Cerebellar nuclear complex (tissue), 1 donor: Measurements from ENCODE around the gene PAPSS2.

Source experiments
- DNase-seq, 2 experiments: peaks; one replicate each; lab custom pipeline; 2025; lab: John Stamatoyannopoulos, UW

The PAPSS2 gene

GRCh38 chr10:87671139-87671815 lies 11.6 kb downstream of the PAPSS2 start:
- DNase-seq: no peak

GRCh38 chr10:87672551-87672950 lies 12.9 kb downstream of the PAPSS2 start:
- no peak for DNase-seq

DNA sequence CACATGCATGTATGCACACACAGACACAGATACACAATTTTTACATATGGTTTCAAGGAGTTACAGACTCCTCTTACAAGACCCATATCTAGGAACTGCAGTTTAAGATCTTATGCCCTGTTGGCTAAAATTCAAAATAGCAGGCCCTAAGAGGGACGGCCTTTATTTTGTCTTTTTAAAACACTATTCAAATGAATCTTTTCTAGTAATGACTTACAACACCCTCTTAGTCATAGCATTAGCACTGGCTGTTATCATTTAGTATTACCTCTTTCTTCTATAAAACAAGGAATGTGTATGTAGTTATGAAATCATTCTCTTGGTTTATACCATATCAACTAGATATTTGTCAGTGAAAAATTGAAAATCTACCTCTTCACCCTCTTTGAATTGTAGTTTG lies 15.3 kb downstream of the PAPSS2 start:
- no peak for DNase-seq

DNA sequence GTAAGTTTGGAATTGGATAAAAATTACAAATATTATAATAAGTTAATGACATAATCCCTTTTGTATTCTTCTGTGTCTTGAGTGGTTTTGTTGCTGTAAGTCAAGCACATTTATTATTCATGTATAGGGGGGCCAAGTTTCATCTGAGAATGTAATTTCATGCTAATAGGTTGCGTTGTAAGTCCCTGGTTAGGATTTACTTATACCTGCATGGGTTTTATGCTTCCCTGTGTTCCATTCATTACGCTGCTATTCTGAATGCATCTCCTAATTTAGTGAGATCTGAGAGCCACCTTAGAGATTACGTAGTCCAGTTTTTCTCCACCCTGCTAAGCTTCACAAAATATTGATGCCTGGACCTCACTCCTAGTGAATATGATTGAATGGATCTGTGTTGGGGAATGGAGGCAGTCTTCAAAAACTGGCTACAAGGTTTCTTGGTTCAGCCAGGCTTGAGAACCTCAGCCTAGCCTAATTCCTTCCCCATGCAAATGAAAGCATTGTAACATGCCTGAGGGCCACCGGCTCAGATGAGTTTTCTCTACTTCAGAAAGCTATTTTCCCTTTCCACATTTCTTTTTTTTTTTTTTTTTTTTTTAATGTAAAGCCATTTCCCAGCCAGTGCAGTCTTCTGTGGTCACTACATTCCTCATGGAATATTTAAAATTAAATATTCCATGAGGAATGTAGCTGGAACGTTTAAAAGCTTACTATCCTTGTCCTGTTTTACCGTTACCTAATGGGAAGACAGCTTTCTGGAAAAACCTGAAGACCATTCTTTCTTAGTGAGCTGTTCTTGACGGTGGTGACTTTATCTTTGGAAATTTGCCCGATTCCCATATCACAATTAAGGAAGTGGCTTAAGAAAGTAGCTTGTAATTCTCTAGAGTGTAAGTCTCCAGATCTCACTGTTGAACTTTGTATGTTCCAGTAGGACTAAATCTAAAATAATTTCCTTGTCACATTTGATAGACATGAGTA lies 16.0 kb downstream of the PAPSS2 start:
- no peak for DNase-seq

- DNase-seq: no peak
Observed at GRCh38 chr10:87677595-87677994, 17.9 kb downstream of the PAPSS2 start.

DNA sequence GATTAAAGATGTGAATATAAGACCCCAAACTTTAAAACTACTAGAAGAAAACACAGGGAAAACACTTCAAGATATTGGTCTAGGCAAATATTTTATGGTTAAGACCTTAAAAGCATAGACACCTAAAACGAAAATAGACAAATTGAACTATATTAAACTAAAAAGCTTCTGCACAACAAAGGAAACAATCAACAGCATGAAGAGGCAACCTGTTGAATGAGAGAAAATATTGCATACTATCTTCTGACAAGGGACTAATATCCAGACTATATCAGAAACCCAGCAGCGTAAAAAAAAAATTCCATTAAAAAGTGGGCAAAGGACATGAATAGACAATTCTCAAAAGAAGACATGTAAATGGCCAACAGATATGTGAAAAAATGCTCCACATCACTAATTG lies 18.6 kb downstream of the PAPSS2 start:
- DNase-seq: no peak

DNA sequence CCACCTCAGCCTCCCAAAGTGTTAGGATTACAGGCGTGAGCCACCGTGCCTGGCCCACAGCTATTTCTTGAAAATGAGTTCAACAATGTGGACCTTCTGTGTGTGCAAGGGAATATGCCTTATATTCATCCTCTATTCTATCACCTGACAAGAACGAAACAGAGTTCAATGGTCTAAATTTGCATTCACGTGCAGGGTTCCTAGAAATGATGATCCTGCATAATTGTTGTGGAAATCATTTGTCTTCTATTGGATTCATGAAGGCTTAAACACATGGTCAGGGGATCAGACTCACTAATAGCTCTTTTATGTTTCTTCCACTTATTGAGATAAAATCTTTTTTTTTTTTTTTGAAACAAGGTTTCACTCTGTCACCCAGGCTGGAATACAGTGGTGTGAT lies 23.7 kb downstream of the PAPSS2 start:
- no peak for DNase-seq

- no peak for DNase-seq
Observed at GRCh38 chr10:87684001-87684638, 24.4 kb downstream of the PAPSS2 start.

DNA sequence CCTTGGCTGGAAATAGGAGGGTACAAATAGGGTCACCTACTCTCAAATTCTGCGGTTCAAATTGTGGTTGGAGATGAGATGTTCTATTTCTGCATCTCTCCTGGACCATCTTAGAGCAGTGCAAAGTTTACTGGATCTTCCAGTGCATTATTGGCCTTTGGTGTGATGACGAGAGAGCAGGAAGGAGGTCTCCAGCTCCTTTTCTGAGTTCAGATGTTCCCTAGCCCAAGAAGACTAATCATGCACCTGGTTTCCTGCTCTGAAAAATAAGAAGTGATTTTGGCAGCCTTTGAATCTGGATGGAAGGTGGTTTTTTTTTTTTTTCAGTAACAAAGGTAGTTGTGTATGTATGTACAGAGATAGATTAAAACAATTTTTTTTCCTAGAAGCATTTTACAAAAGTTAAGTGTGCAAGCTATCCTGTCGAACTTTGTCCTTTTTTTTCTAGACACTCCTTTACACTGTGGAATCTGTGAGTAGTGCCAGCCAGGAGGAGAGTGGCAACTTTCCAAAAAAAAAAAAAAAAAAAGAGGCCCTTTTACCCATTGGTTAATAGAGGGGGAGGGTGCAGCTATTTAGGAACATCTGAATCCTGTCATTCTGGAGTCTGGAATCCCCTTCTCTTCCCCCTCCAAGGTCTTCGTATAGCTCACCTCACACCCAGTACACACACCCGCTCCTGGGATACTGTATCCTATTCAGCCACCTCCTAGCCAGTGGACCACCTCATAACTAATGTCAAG lies 26.3 kb downstream of the PAPSS2 start:
- no peak for DNase-seq

DNA sequence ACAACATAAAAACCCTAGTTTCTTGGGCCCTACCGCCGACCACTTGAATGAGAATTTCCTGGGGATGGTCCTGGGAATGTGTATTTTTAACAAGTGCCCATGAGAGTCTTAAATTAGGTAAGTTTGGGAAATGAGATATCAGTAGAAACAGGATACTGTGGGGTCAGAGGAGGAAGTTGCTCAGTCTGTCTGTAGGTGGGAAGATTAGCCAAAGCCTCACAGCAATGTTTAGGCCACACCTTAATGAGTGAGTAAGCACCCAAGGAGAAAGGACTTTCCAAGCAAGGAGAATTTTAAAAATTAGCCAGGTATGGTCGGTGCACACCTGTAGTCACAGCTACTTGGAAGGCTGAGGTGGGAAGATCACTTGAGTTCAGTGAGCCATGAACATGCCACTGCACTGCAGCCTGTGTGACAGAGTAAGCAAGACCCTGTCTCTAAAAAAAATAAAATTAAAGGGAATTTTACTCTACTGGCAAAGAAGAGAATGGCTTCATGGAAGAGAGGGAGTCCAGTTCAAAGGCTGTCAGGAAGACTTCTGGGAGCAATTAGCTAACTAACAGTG lies 31.9 kb downstream of the PAPSS2 start:
- DNase-seq: no peak

DNA sequence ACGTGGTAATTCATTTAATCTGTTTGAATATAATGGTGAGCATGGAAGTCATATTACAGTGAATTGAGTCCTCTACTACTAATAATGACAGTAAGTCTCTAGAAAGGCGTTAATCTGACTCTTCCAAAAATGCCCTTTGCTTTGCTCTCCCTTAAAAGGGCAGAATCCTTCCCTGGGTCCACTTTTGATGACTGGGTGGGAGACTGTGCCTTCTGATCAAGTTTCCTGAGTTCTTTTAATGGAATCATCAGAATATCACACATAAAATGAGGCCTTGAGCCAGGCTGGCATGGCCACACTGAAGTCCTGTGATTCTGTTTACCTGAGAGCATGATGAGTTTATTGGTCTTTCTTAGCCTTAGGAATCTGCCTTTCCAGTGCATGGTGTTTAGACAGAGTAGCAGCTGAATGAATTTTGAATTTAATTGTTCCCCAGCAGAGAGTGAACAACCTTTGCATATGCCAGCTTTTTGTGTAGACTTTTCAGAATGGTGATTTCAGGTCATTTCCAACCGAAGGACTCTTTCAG lies 33.3 kb downstream of the PAPSS2 start:
- no peak for DNase-seq

DNA sequence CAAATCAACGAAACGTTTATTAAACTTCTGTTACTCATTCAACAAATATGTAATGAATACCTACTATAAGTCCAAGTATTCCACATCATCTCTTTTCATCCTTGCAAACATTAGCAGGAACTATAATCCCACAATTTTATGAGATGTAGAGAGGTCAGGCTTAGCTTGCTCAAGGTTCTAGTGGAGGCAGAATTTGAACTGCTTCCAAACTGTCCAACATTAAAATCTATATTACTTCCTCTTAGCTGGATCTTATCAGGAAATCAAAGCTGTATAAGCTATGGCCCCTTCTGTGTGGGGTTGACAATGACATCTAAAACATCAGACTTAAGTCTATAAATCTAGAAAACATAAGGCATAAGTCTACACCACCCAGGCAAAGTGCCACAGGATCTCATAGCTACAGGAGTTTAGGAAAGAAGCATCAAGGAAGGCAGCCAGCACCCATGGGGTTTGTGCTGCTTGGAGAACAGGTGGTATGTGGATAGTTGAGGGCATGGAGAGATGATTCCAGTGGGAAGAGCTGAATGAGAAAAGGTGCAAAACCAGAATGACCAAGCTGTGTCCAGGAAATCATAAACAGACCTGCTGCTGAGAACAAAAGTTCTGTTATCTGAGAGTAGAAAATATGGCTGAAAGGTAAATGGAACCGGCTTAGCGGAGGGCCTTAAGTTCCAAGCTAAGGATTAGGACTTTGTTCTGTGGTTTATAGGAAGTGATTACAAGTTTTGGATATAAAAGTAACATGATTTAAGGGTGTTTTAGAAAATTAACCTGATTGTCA lies 34.5 kb downstream of the PAPSS2 start:
- no peak for DNase-seq

GRCh38 chr10:87695074-87695473 lies 35.4 kb downstream of the PAPSS2 start:
- DNase-seq: no peak

DNA sequence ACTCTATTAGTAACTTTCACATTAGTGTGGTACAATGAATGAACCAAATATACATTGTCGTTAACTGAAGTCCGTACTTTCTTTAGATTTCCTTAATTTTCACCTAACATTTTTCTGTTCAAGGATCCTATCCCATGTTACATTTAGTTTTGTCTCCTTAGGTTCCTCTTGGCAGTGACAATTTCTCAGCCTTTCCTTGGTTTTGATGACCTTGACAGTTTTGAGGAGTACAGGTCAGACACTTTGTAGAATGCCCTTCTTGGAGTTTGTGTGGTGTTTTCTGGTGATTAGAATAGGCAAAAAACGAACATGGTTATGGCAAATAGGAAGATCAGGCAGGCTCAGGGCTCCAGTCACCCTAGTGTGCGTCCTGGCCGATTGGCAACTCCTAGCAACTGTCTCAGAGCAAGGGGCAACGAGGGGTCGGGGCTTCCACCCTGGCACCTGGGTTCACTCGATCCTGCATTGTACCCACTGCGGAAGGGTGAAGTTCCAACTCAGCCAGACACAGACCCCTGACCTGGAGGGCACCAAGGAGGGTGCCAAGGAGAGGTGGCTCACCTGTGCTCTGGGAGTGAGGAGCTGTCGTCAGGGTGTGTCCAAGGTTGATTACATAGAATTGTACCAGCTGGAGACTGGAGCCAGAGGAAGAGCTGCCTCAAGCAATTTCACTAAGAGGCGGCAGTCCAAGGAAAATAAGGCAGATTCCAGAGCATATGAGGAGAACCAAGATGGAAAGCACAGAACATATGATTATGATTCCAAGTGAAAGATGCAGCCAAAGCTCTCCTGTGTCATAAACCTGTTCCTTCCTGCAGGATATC lies 37.5 kb downstream of the PAPSS2 start:
- DNase-seq: no peak

DNA sequence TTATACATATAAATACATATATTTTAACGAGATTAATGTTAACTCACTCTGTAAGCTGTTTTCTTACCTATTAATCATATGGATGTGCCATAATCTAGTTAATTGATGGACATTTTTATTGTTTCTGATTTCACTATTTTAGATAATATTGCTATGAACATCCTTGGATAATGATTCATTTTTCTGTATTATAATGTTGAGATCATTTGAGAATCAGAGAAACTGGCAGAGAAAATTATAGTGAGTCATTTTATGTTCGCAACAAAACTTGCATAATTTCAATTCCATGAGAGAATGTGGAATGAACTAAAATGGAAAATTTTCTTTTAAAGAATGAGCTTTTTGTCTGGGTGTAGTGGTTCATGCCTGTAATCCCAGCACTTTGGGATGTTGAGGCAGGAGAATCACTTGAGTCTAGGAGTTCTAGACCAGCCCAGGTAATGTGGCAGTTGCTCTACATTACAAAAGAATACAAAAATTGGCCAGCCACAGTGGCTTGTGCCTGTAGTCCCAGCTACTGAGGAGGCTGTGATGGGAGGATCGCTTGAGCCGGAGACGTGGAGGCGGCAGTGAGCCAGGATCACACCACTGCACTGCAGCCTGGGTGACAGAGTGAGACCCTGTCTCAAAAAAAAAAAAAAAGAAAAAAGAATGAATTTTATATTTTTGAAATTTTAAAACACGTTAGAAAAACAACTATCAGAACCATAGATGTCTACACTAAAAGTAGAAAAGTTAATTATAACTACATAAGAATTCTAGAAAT lies 40.5 kb downstream of the PAPSS2 start:
- DNase-seq: no peak

GRCh38 chr10:87702260-87702972 lies 42.7 kb downstream of the PAPSS2 start:
- no peak for DNase-seq

DNA sequence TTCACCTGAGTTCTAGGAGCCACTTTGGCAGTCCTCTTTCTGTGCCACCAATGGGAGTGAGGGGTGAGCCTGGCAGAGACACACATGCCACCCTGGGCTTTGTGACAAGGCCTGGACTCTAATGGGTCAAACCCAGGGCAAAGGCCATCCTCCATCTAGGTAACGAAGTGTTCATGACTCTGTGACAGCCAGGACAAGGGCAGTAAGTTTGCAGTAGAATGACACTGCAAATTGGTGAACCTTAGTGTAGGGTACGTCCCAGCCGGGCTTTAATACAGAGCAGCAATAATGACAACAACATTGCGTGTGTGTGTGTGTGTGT lies 43.3 kb downstream of the PAPSS2 start:
- no peak for DNase-seq

DNA sequence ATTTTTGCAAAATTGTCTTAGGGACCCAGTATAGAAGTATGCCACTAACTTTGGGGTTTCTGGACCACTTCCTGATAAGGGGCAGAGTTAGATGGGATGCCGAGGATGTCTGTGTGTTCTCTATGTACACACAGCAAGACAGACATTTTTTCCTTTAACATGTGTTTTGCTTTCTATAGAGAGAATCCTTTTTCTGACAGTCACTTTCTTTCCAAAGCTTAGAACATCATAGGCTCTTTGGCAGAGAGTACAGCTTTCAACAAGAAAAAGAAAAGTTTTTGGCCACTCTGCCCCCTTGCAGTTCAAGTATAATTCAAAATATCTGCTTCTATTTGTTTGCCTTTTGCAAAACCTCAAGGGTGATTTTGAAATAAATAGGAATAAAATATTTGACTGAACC lies 44.1 kb downstream of the PAPSS2 start:
- DNase-seq: no peak

DNA sequence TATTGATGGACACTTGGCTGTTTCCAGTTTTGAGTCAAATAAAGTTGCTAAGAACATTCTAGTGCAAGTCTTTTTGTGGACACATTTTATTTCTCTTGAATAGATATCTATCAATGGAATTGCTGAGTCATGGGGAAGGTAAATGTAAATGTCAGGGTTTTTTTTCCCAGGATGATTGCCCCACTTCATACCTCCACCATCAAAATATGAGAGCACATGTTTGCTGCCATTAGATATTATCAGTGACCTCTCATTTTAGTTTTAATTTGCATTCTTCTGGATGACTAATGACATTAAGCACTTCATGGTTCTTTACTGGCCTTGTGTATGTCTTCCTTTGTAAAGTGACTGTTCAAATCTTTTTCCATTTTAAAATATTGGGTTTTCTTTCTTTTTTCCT lies 45.7 kb downstream of the PAPSS2 start:
- no peak for DNase-seq
